Adrenal gland (tissue), 5 donors: ENCODE results near the gene C3orf20.

ENCODE experiments used
- POLR2A ChIP-seq, 2 donors: fragments of 450-650 bp; IDR thresholded peaks; one replicate each; pipeline ENCODE4 v1.6.1; 2017; ENCODE audit warnings: antibody characterized with exemption in 2 of 2, mild to moderate bottlenecking in 2 of 2, moderate library complexity in 1 of 2
- TF ChIP-seq, protein P1 (sequence below), 6 experiments: fragments of 450-650 bp in 4 of 6; fragments of 200-600 bp in 2 of 6; sonication (generic) in 1 of 6; IDR thresholded peaks; 1 replicate in 5 of 6; 2 replicates in 1 of 6; pipeline versions ENCODE4 v1.5.1 to v1.8.0; 2016 to 2021; ENCODE audit warnings: antibody characterized with exemption in 6 of 6, mild to moderate bottlenecking in 2 of 6, moderate library complexity in 1 of 6
- donor health status: DM: no; HTN: no; CAD: no.

DNA sequence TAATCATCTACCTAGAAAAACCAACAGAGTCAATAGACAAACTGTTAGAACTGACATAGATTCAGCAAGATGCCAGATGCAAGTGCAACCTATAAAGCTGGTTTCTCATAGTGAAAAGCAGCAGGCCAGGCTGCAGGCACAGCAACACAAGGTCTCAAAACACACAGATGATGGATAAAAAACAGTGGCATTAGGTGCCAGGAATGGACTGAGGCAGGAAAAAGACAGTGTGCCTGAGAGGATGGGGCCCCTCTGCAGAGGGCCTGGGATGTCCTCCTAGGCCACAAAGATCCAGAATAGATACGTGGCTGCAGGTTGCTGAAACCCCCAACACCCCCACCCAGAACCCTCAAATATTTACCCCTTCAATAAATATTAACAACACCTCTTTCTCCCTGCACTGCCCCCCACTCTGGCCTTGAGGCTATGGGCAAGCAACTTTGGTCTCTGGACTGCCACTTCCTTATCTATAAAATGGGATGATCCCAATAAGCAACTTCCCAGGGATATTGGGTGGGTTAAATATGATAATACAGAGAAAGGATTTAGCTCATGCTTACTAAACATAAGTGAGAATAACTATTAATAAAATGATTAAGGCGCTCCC lies 108.6 kb downstream of the C3orf20 start:
- TF ChIP-seq, protein P1, sequence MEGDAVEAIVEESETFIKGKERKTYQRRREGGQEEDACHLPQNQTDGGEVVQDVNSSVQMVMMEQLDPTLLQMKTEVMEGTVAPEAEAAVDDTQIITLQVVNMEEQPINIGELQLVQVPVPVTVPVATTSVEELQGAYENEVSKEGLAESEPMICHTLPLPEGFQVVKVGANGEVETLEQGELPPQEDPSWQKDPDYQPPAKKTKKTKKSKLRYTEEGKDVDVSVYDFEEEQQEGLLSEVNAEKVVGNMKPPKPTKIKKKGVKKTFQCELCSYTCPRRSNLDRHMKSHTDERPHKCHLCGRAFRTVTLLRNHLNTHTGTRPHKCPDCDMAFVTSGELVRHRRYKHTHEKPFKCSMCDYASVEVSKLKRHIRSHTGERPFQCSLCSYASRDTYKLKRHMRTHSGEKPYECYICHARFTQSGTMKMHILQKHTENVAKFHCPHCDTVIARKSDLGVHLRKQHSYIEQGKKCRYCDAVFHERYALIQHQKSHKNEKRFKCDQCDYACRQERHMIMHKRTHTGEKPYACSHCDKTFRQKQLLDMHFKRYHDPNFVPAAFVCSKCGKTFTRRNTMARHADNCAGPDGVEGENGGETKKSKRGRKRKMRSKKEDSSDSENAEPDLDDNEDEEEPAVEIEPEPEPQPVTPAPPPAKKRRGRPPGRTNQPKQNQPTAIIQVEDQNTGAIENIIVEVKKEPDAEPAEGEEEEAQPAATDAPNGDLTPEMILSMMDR (IDR thresholded peaks at IDR 0.05) = no peak
- no peak for TF ChIP-seq POLR2A (IDR thresholded peaks at IDR 0.05)
